GM19455 (cell line): ENCODE data around the gene WDFY3.

Experiments used
- ATAC-seq: cut with Tn5 transposase; IDR thresholded peaks from one replicate; pipeline ENCODE4 v1.9.1; 2021; ENCODE audit not compliant: unreplicated experiment

WDFY3 gene

DNA sequence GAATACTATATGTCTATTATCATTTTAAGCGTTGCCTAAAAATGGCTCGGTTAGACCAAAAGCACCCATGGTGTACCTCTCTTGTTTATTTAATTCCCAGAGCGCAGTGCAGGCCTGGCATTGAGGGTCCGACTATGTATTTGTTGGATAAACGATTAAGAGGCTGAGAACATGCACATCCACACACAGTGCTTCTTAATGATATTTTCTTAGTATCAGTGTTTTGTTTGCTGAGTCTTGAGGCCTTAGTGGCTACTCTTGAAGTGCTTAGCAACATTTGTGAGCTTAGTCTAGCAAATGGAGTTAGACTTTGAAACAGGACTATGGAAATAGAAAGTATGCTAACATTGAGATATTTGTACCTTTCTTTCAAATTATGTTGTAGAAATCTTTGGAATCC is 339.8 kb downstream of the WDFY3 start:
- ATAC-seq = no peak

DNA sequence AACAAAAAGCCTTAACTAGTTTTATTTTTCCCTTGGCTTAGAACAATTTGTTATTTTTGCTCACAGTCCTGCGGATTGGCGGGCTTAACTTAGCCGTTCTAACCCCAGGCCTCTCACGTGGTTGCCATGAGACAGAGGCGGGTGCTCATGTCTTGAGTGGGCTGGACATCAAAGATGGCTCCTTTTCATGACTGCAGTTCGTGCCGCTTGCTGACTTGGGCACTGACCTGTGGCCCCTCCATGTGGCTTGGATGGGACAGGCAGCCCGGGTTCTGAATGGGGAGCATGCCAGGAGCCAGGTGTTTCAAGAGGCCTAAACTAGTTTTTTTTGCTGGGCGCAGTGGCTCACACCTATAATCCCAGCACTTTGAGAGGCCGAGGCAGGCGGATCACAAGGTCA is 342.8 kb downstream of the WDFY3 start:
- ATAC-seq = no peak

DNA sequence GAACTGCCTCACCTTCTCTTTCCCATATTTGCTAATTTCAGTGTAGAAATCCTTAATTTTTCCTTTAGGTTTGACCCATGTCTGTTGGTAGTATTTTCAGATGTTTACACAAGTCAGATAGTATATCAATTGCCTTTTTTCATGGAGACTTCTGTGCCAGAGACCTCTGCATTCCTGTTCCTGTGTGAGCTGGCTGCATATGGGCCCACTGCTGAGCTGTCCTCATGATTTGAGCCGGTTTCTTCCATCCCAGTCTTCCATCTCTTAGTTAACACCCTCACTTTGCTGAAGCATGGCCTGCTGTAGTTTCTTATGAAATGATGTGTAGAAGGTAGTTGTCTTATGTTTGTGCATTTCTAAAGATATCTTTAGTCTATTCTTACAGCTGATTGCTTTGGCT is 343.5 kb downstream of the WDFY3 start:
- no peak for ATAC-seq
